Endothelial cell of umbilical vein (primary cell): ENCODE results near the gene CCDC159. TPM values are rescaled to one million over a fixed set of nuclear protein-coding genes. Genes with fewer than 3 reads are reported as not detected.
"Not testable (repeated sequence)": the region's sequence is repeated elsewhere in the genome, so short reads cannot be mapped to it uniquely, and the experiment has no call there.

ENCODE experiments used
- BruUV-seq: library from RNA; stranded (reverse); fragments of 400-500 nt; replicated peaks from 2 replicates; lab custom pipeline; 2021; lab: Mats Ljungman, UMichigan
- CTCF ChIA-PET: fragments of 300-600, 350-600 bp; sonication (Branson Sonifier 250); formaldehyde crosslinking; loops from one replicate; lab custom pipeline; 2021; ENCODE audit warnings: antibody characterized with exemption, inconsistent platforms; lab: Charles Lee
- POLR2A ChIA-PET: fragments of 300-600, 350-600 bp; sonication (Branson Sonifier 250); formaldehyde crosslinking; loops from one replicate; lab custom pipeline; 2021; ENCODE audit warnings: antibody characterized with exemption, inconsistent platforms; lab: Charles Lee
- DNase-seq: peaks from one replicate; pipeline ENCODE4 v3.0.0-alpha.2; 2011; ENCODE audit warnings: low read depth, low spot score
- FAIRE-seq: peaks from 2 replicates; lab custom pipeline; 2011; peaks lifted over from hg19 to GRCh38; lab: Jason Lieb, UNC
- H2AFZ ChIP-seq: 2 replicates; pipeline ENCODE4 v1.6.0; 2012; ENCODE audit warnings: low read depth, low read length, control low read depth, inconsistent platforms
- H3K27ac ChIP-seq: 2 replicates; pipeline ENCODE4 v1.5.1; 2011; ENCODE audit warnings: low read depth, mild to moderate bottlenecking, control low read depth, low read length, moderate library complexity; ENCODE audit not compliant: insufficient read depth
- H3K27me3 ChIP-seq, 2 experiments: 2 replicates each; pipeline versions ENCODE4 v1.6.0 to v1.6.1; 2011; ENCODE audit warnings: low read length in 2 of 2, mixed read lengths in 1 of 2; ENCODE audit not compliant: control insufficient read depth in 2 of 2, insufficient read depth in 2 of 2
- H3K36me3 ChIP-seq, 2 experiments: 2 replicates in 1 of 2; 3 replicates in 1 of 2; pipeline ENCODE4 v1.5.1; 2011; ENCODE audit warnings: low read length in 2 of 2, mild to moderate bottlenecking in 1 of 2, moderate library complexity in 1 of 2; ENCODE audit not compliant: control insufficient read depth in 2 of 2, insufficient read depth in 2 of 2; ENCODE audit errors: extremely low read depth in 1 of 2
- H3K4me1 ChIP-seq: 3 replicates; pipeline ENCODE4 v1.5.1; 2011; ENCODE audit warnings: mild to moderate bottlenecking, low read length; ENCODE audit not compliant: control insufficient read depth, insufficient read depth; ENCODE audit errors: extremely low read depth
- H3K4me2 ChIP-seq: 2 replicates; pipeline ENCODE4 v1.6.1; 2011; ENCODE audit warnings: low read length, control low read depth, mixed read lengths; ENCODE audit not compliant: insufficient read depth
- H3K4me3 ChIP-seq, 3 experiments: fragments of 200-600 bp in 1 of 3; sonication (generic), shearing (Covaris generic) in 1 of 3; replicated peaks in 1 of 3; 2 replicates each; pipeline ENCODE4 v1.5.1; 2011 to 2016; ENCODE audit warnings: control low read depth in 3 of 3, low read length in 3 of 3, mild to moderate bottlenecking in 2 of 3, inconsistent platforms in 1 of 3, low read depth in 1 of 3, moderate library complexity in 1 of 3; ENCODE audit not compliant: insufficient read depth in 1 of 3
- H3K79me2 ChIP-seq: 2 replicates; pipeline ENCODE4 v1.6.0; 2012; ENCODE audit warnings: low read length, inconsistent platforms; ENCODE audit not compliant: control insufficient read depth, insufficient read depth
- H3K9ac ChIP-seq: replicated peaks from 2 replicates; pipeline ENCODE3; 2011; ENCODE audit warnings: low read length, control low read depth; ENCODE audit not compliant: insufficient read depth; ENCODE audit errors: extremely low read depth
- H3K9me1 ChIP-seq: replicated peaks from 3 replicates; pipeline ENCODE4 v1.6.0; 2011; ENCODE audit warnings: mild to moderate bottlenecking, low read length; ENCODE audit not compliant: control insufficient read depth, insufficient read depth; ENCODE audit errors: extremely low read depth
- H3K9me3 ChIP-seq: replicated peaks from 2 replicates; pipeline ENCODE4 v1.5.1; 2012; ENCODE audit warnings: low read length, inconsistent platforms; ENCODE audit not compliant: control insufficient read depth, insufficient read depth
- H4K20me1 ChIP-seq: replicated peaks from 2 replicates; pipeline ENCODE3; 2011; ENCODE audit warnings: mild to moderate bottlenecking, low read length; ENCODE audit not compliant: control insufficient read depth, insufficient read depth; ENCODE audit errors: extremely low read depth
- EZH2 ChIP-seq: IDR thresholded peaks from 2 replicates; pipeline ENCODE4 v1.6.1; 2012; ENCODE audit warnings: borderline replicate concordance, low read depth, mild to moderate bottlenecking, moderate library complexity, low read length, inconsistent platforms; ENCODE audit not compliant: severe bottlenecking
- FOS ChIP-seq: IDR thresholded peaks from 2 replicates; pipeline ENCODE4 v1.6.1; 2011; ENCODE audit warnings: mild to moderate bottlenecking, low read length, moderate library complexity, borderline replicate concordance; ENCODE audit not compliant: insufficient read depth
- GATA2 ChIP-seq: IDR thresholded peaks from 2 replicates; pipeline ENCODE4 v1.7.0; 2011; ENCODE audit warnings: low read depth, mild to moderate bottlenecking, moderate library complexity, mixed read lengths, low read length; ENCODE audit not compliant: insufficient read length, insufficient read depth
- JUN ChIP-seq: IDR thresholded peaks from 2 replicates; pipeline ENCODE4 v1.6.1; 2011; ENCODE audit warnings: borderline replicate concordance, low read depth; ENCODE audit not compliant: insufficient read length, insufficient read depth
- MYC ChIP-seq: IDR thresholded peaks from one replicate; pipeline ENCODE4 v1.6.1; 2011; ENCODE audit warnings: mild to moderate bottlenecking, low read depth, low read length
- POLR2A ChIP-seq: IDR thresholded peaks from 2 replicates; pipeline ENCODE4 v1.6.1; 2012; ENCODE audit warnings: low read depth, mild to moderate bottlenecking, control low read depth, low read length
- POLR2AphosphoS5 ChIP-seq: IDR thresholded peaks from 2 replicates; pipeline ENCODE4 v1.6.1; 2012; ENCODE audit warnings: low read depth, mild to moderate bottlenecking, control low read depth, low read length, moderate library complexity; ENCODE audit not compliant: insufficient read depth
- dilution Hi-C: fragments of 300-500 bp; cut with MboI; formaldehyde crosslinking; loops from one replicate; pipeline ENCODE4 v1.15.0; 2019; ENCODE audit warnings: low sequenced_read_pairs; ENCODE audit not compliant: extremely low pct_ligation_motif_present
- intact Hi-C: fragments of 100-400 bp; cut with micrococcal nuclease; formaldehyde crosslinking; loops from one replicate; pipeline ENCODE4 v1.10.0; 2022
- polyA plus RNA-seq, 4 experiments: library from polyadenylated mRNA; depleted of rRNA in 3 of 4; stranded (reverse) in 3 of 4; unstranded in 1 of 4; fragments of >200 nt; gene quantifications; 2 replicates each; pipeline versions ENCODE4 v1.2.1 to v1.2.3, GENCODE V29; 2011 to 2012; ENCODE audit warnings: missing spikeins in 1 of 4
- total RNA-seq: library from RNA; stranded (reverse); gene quantifications from 2 replicates; pipeline ENCODE4 v1.2.3, GENCODE V29; 2021
- TF ChIP-seq, protein P1 (sequence below), 2 donors: IDR thresholded peaks; 1 replicate in 1 of 2; 2 replicates in 1 of 2; pipeline ENCODE4 v1.5.1; 2011; ENCODE audit warnings: low read length in 2 of 2, mild to moderate bottlenecking in 2 of 2, moderate library complexity in 2 of 2, control low read depth in 1 of 2, inconsistent platforms in 1 of 2, low read depth in 1 of 2; ENCODE audit not compliant: insufficient read depth in 1 of 2; ENCODE audit errors: extremely low read depth in 1 of 2
- TF ChIP-seq, protein P2 (sequence below): IDR thresholded peaks from 2 replicates; pipeline ENCODE4 v1.6.1; 2011; ENCODE audit not compliant: insufficient read depth, insufficient read length

The CCDC159 gene
- total and polyA plus RNA-seq, 2 donors (not counting 3 experiments of a cell fraction or from before 2014, with no cell fraction given): 30.0 to 31.6 TPM

DNA sequence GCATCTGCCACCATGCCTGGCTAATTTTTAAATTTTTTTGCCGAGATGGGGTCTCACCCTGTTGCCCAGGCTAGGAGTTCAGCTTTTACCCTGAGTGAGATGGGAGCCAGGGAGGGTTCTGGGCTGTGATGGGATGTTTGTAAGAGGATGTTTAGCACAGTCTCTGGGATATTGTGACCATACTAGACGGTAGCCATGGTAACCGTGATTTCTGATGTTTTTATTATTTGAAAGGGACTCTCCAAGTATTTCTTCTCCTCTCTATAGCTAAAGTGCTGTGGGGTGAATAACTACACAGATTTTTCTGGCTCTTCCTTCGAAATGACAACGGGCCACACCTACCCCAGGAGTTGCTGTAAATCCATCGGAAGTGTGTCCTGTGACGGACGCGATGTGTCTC is 40.0 kb upstream of the CCDC159 start:
- Histone ChIP-seq H3K36me3 (no peaks in the 10 kb centered on the region), H3K79me2 (no peaks in the 10 kb centered on the region), H3K4me2 (no peak overlapping the region), H3K9me1 (no peaks in the 10 kb centered on the region), H3K27me3 (no peaks in the 10 kb centered on the region), H2AFZ (no peak overlapping the region), H3K4me1 (no peaks in the 10 kb centered on the region), H3K9me3 (no peaks in the 10 kb centered on the region), H4K20me1 (no peaks in the 10 kb centered on the region), H3K9ac (no peak overlapping the region), H3K4me3 (no peak overlapping the region), H3K27ac (no peak overlapping the region)
- ChIA-PET CTCF (interaction anchor here (1.0 kb wide), 1 partner anchor 12 kb away, joined by 4 read pairs; no protein-coding TSS in a partner anchor), POLR2A (no interaction called here)
- BruUV-seq: no TSS peak
- intact Hi-C loops (no loop called here), dilution Hi-C loops (no loop called here)
- DNase-seq (no peak), FAIRE-seq (no peak)
- no peak for TF ChIP-seq JUN
- TF ChIP-seq, protein P1, sequence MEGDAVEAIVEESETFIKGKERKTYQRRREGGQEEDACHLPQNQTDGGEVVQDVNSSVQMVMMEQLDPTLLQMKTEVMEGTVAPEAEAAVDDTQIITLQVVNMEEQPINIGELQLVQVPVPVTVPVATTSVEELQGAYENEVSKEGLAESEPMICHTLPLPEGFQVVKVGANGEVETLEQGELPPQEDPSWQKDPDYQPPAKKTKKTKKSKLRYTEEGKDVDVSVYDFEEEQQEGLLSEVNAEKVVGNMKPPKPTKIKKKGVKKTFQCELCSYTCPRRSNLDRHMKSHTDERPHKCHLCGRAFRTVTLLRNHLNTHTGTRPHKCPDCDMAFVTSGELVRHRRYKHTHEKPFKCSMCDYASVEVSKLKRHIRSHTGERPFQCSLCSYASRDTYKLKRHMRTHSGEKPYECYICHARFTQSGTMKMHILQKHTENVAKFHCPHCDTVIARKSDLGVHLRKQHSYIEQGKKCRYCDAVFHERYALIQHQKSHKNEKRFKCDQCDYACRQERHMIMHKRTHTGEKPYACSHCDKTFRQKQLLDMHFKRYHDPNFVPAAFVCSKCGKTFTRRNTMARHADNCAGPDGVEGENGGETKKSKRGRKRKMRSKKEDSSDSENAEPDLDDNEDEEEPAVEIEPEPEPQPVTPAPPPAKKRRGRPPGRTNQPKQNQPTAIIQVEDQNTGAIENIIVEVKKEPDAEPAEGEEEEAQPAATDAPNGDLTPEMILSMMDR (IDR thresholded peaks at IDR 0.05; ENCODE audit: extremely low read depth in 1 of 2, insufficient read depth in 1 of 2, low read depth in 1 of 2, low read length in 2 of 2): no peak
- TF ChIP-seq POLR2A: no peak
- no peak for TF ChIP-seq GATA2
- no peak for TF ChIP-seq FOS
- no peak for TF ChIP-seq EZH2
- TF ChIP-seq, protein P2, sequence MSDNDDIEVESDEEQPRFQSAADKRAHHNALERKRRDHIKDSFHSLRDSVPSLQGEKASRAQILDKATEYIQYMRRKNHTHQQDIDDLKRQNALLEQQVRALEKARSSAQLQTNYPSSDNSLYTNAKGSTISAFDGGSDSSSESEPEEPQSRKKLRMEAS: no peak
- TF ChIP-seq POLR2AphosphoS5: no peak
- TF ChIP-seq MYC: no peak

DNA sequence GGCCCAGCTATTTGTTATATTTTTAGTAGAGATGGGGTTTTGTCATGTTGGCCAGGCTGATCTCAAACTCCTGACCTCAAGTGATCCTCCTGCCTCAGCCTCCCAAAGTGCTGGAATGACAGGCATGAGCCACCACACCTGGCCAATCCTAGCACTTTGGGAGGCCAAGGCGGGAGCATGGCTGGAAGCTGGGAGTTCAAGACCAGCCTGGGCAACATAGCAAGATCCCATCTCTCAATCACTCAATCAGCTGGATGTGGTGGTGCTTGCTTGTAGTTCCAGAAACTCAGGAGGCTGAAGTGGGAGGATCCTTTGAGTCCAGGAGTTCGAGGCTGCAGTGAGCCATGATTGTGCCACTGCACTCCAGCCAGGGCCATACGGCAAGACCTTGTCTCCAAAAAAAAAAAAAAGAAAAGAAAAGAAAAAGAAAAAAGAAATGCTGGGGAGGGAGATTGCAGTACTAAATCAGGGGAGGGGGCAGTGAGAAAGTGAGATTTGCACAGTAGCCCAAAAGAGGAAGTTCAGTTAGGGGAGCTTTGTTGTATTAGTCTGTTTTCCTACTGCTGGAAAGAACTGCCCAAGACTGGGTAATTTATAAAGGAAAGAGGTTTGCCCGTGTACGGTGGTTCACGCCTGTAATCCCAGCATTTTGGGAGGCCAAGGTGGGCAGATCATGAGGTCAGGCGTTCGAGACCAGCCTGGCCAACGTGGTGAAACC is 25.9 kb upstream of the CCDC159 start:
- POLR2A ChIA-PET: interaction anchor here (0.7 kb wide), 2 partner anchors 27 to 908 kb away, joined by 4 to 5 read pairs; no protein-coding TSS in a partner anchor
- dilution Hi-C loops, CTCF ChIA-PET, intact Hi-C loops, H2AFZ ChIP-seq, DNase-seq, H3K9me3 ChIP-seq, H3K36me3 ChIP-seq, H3K27me3 ChIP-seq, H3K4me2 ChIP-seq, H4K20me1 ChIP-seq, BruUV-seq, H3K79me2 ChIP-seq, H3K4me1 ChIP-seq, H3K9ac ChIP-seq, FAIRE-seq, H3K4me3 ChIP-seq, H3K9me1 ChIP-seq, H3K27ac ChIP-seq: not testable (repeated sequence)
